DMS79 (cell line): Measurements from ENCODE around the gene CACNA1I.

ENCODE experiments used
- DNase-seq: peaks from one replicate; lab custom pipeline; 2025; lab: John Stamatoyannopoulos, UW

CACNA1I gene

GRCh38 chr22:39598017-39598965 is 27.7 kb downstream of the CACNA1I start:
- DNase-seq, result no peak

DNA sequence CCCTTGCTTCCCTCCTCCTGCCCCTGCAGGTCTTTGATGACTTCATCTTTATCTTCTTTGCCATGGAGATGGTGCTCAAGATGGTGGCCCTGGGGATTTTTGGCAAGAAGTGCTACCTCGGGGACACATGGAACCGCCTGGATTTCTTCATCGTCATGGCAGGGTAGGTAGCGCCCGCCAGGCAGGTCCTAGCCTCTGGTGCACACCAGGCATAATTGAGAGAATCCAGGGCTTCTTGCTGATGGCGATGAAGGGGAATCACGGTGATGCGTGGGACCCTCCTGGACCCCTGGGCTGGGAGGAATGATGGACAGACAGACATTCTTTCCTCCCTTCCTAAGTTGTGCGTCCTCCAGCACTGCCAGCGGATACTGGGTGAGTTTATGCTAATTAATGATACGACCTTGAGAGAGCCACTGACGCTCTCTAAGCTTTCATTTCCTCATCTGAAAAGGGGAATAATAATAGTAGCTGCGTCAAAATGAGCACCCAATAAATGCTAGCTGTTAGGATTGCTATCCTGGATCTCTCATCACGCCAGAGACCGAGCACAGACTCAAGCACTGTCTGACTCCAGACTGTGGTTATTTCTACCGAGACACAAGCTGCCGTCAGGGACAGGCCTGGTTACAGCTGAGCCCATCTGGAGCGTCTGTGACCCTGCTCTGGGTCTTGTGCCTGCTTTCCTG is 30.1 kb downstream of the CACNA1I start:
- no peak for DNase-seq

DNA sequence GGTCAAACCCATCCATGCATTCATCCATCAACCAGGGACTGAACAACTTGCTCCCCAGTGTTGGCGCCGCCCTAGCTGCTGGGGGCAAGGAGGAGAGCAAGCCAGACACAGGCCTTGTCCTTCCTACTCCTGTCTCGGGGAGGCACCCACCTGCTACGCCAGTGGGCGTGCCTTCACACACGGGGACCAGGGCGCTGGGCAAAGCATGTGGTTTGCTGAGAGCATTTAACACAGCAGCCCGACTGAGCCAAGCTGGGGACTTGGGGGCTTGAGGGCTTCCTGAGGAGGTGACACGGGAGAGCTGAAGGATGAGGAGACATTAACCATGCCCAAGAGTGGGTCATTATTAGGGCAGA is 30.6 kb downstream of the CACNA1I start:
- no peak for DNase-seq

GRCh38 chr22:39603345-39603744 is 32.8 kb downstream of the CACNA1I start:
- DNase-seq, result no peak

DNA sequence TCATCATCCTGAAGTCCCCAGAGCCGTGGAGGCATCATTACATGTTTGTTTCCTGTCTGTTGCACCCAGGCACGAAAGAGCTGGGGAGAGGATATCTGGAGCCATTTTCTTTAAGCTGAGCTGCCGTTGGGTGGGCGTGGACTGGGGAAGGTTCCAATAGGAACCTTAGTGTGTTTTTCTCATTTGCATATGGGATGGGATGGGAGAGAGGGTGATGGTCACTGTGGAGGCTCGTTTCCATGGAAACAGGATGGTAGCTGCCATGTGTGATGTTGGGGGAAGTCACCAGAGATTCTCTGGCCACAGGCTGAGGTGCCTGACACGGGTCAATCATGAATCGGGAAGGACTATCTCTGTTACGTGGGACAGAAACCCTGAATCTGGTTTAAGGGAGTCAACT is 39.7 kb downstream of the CACNA1I start:
- no peak for DNase-seq

DNA sequence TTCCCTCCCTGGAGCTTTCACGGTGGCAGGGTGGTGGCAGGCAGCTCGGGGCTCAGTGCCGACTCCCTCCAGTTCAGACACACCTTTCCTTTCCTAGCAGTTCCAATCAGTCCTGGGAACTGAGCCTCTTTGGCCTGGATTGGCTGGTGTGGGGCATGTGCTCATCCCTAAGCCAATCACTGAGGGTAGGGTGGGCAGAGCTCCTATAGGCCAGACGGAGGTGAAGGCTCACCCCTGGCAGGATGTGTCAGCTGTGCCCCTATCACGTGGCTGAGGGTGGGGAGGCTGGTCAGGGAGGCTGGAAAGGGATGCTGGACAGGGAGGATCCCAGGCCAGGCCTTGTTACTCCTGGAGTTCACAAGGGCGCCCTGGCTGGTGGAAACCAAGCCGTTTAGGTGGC is 40.2 kb downstream of the CACNA1I start:
- no peak for DNase-seq

GRCh38 chr22:39611360-39611759 is 40.8 kb downstream of the CACNA1I start:
- DNase-seq, result no peak

GRCh38 chr22:39612811-39613548 is 42.4 kb downstream of the CACNA1I start:
- no peak for DNase-seq

DNA sequence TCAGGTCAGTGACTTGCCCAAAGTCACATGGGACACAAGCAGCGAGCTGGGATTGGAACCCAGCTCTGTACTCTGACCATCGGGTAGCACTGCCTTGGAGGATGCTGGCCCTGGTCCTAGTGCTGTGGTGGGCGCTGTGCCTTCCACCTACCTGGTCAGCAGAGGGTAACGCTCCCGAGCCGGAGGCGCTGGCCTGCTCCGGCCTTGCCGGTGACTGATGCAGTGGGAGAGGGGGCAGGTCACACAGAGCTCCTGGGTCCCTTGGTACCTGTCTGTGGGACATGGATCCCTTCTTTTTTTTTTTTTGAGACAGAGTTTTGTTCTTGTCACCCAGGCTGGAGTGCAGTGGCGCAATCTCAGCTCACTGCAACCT is 43.0 kb downstream of the CACNA1I start:
- DNase-seq, result no peak

DNA sequence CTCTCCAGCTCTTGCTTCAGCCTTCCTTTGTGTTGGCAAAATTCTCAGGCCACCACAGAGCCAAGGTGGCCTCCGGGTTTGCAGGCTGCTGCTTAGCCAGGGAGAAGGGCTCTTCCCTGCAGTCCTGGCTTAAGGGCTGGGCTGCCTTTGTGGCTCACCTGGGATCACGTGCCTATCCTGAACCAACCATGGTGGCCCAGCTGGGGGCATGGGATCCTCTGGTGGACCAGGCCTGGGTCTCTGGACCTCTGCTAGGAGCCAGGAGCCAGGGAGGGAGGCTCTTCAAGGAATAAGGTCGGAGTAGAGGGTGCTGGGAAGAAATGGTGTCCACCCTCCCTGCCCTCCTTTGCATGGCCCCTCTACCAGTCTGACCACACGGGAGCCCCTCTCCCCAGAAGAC is 43.9 kb downstream of the CACNA1I start:
- DNase-seq, result no peak

DNA sequence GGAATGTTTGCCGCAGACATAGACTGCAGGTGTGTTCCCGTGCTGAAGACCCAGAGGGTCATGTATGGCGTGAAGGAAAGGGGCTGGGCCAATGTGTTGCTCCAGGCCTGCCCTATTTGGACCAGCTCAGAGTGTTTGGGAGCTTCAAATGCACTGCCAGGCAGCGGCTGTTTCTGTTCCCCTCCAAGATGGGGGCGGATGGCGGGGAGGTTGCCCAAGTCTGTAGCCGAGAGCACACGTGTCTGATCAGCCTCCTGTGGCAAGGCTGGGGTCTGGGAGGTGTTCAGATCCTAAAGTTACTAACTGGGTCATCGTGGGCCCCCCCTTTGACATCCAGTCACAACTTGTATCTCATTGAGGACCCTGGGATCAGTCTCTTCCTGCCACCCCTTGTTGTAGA is 45.5 kb downstream of the CACNA1I start:
- no peak for DNase-seq

DNA sequence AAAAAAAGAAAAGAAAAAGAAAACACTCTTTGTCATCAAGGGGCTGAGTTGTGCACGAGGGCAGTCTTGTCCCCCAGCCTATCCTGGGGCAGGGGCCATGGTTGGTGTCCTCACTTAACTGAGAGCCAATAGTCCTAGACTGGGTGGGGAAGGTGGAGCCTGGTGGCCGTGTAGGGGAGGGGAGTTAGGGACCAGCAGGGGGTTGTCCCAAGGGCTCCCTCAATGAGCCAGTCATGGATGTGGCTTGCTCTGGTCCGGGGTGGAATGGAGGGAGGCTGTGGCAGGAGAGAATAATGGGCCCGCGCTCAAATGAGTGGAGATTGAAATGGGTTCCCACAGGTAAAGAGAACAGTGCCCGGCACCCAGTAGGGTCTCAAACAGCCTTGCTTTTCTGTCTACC is 46.2 kb downstream of the CACNA1I start:
- no peak for DNase-seq

- no peak for DNase-seq
Observed at GRCh38 chr22:39617342-39617741, 46.8 kb downstream of the CACNA1I start.

GRCh38 chr22:39617970-39618757 is 47.6 kb downstream of the CACNA1I start:
- no peak for DNase-seq

DNA sequence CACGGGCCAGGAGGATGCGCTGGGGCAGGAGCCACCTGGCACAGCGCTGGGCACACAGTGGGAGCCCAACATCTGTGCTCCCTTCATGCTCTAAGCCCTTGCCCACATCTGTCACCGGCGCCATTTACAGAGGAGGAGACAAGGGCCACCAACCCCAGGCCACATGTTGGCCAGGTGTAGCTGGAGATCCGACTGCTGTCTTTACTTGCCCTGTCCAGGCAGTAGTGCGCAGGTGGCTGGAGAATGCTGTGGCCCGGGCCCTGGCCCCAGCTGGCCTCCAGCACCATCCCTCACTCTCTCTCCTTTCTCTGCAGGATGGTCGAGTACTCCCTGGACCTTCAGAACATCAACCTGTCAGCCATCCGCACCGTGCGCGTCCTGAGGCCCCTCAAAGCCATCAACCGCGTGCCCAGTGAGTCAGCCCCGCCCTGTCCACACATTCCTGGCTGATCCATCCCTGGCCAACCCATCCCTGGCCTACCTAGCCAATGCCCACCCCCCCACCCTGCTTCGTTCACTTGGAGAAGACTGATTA is 48.5 kb downstream of the CACNA1I start:
- no peak for DNase-seq

- DNase-seq, result no peak
Observed at GRCh38 chr22:39620924-39621690, 50.6 kb downstream of the CACNA1I start.

DNA sequence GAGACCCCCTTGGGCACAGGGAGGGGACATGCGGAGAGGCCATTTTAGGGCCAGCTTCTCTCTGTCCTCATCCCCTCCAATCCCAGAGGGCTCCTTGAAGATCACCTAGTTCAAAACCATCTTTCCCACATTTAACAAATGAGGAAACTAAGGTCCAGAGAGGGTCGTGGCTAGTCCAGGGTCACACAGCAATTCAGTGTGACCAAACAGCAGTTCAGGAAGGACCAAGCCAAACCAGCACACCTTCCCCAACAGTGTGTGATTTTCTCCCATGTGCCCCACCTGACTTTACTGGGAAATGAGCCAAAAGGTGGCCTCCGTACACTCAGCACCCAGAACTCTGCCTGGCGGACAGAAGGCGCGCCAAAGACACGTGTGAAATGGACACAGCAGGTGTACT is 51.3 kb downstream of the CACNA1I start:
- DNase-seq, result no peak

DNA sequence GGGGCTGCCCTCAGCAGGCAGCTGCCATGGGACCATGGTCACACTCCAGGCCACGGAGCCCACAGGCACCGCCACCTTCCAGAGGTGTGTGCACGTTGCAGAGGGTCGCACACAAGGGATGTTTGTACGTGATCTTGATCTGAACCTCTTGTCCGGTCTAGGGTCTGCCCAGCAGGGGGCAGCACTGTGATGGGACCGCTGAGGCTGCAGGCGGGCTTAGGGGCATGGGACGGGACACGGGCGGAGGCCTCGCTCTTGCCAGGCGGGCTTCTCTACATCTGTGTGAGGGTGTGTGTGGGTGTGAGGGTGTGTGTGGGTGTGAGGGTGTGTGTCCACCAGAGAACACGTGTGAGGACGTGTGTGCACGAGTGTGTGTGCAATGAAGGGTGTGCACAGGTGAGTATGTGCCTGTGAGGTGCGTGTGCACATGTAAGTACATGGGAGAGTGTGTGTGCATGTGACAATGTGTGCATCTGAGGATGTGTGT is 52.4 kb downstream of the CACNA1I start:
- no peak for DNase-seq

- no peak for DNase-seq
Observed at GRCh38 chr22:39623603-39624500, 53.3 kb downstream of the CACNA1I start.

GRCh38 chr22:39624501-39624821 is 53.9 kb downstream of the CACNA1I start:
- DNase-seq, result no peak
